Right lobe of liver (tissue), 6 donors: ENCODE measurements around the gene CIAO3. TPM values are rescaled to one million over a fixed set of nuclear protein-coding genes. Genes with fewer than 3 reads are reported as not detected.

ENCODE experiments used
- ATAC-seq, 4 donors: fragments of 200-7000 bp; cut with Tn5 transposase; one replicate each; pipeline ENCODE4 v1.9.1; 2020; ENCODE audit warnings: mild to moderate bottlenecking in 4 of 4, moderate library complexity in 4 of 4
- DNase-seq, 3 donors: peaks; one replicate each; pipeline ENCODE4 v3.0.0-alpha.2; 2020
- H3K27ac ChIP-seq, 3 donors: fragments of 200-600 bp; one replicate each; pipeline ENCODE4 v1.8.0; 2022
- H3K27me3 ChIP-seq, 2 donors: fragments of 200-600 bp; one replicate each; pipeline ENCODE4 v1.8.0; 2022
- H3K36me3 ChIP-seq, 4 donors: fragments of 200-600 bp; sonication (generic) in 1 of 4; one replicate each; pipeline versions ENCODE4 v1.5.1 to v1.8.0; 2017 to 2022; ENCODE audit warnings: control low read depth in 1 of 4
- H3K4me1 ChIP-seq, 4 donors: fragments of 200-600 bp; sonication (generic) in 1 of 4; one replicate each; pipeline versions ENCODE4 v1.5.1 to v1.8.0; 2017 to 2022; ENCODE audit warnings: control low read depth in 1 of 4
- H3K4me3 ChIP-seq, 3 donors: fragments of 200-600 bp; one replicate each; pipeline ENCODE4 v1.8.0; 2022
- H3K9me3 ChIP-seq, 4 donors: fragments of 200-600 bp; sonication (generic) in 1 of 4; one replicate each; pipeline versions ENCODE4 v1.5.1 to v1.8.0; 2017 to 2022; ENCODE audit warnings: control low read depth in 1 of 4
- POLR2A ChIP-seq: fragments of 450-650 bp; IDR thresholded peaks from one replicate; pipeline ENCODE4 v1.6.1; 2017; ENCODE audit warnings: antibody characterized with exemption, mild to moderate bottlenecking
- WGBS: methylation state at CpG from one replicate; pipeline ENCODE4 v1.1.6; 2018; ENCODE audit warnings: low coverage, low lambda C conversion rate; ENCODE audit not compliant: insufficient coverage; ENCODE audit errors: missing lambda C conversion rate; 5-methylcytosine and 5-hydroxymethylcytosine counted together
- intact Hi-C, 2 donors: fragments of 100-400 bp; cut with DNase I; formaldehyde crosslinking; loops; one replicate each; pipeline versions ENCODE4 v1.11.2 to v1.14.1; 2022
- total RNA-seq, 6 experiments: library from RNA; depleted of rRNA in 2 of 6; stranded (reverse); fragments of >200 nt in 2 of 6; fragmentation: NEBNext Ultra II Directional in 3 of 6; extraction: Animal tissue kit (Norgen Biotek cat#: 25700) in 3 of 6; gene quantifications; one replicate each; pipeline versions ENCODE4 v1.1.0 to v1.2.4, GENCODE V29; 2016 to 2023
- TF ChIP-seq, protein P1 (sequence below), 4 donors: fragments of 200-600 bp in 3 of 4; fragments of 450-650 bp in 1 of 4; IDR thresholded peaks; one replicate each; pipeline versions ENCODE4 v1.5.1 to v1.8.0; 2016 to 2022; ENCODE audit warnings: antibody characterized with exemption in 4 of 4, mild to moderate bottlenecking in 2 of 4
- donor health status: DM: no; HTN: yes; CAD: no.
- donor health status: DM: no; HTN: no; CAD: no.
- donor health status: DM: no; HTN: no; CAD: no.
- donor health status: DM: no; HTN: yes; CAD: no.
- donor health status: DM: no; HTN: yes; CAD: no.

CIAO3 gene
- total RNA-seq, 6 experiments from 2014 or later = 11.9 to 26.1 (median 17.3) TPM

DNA sequence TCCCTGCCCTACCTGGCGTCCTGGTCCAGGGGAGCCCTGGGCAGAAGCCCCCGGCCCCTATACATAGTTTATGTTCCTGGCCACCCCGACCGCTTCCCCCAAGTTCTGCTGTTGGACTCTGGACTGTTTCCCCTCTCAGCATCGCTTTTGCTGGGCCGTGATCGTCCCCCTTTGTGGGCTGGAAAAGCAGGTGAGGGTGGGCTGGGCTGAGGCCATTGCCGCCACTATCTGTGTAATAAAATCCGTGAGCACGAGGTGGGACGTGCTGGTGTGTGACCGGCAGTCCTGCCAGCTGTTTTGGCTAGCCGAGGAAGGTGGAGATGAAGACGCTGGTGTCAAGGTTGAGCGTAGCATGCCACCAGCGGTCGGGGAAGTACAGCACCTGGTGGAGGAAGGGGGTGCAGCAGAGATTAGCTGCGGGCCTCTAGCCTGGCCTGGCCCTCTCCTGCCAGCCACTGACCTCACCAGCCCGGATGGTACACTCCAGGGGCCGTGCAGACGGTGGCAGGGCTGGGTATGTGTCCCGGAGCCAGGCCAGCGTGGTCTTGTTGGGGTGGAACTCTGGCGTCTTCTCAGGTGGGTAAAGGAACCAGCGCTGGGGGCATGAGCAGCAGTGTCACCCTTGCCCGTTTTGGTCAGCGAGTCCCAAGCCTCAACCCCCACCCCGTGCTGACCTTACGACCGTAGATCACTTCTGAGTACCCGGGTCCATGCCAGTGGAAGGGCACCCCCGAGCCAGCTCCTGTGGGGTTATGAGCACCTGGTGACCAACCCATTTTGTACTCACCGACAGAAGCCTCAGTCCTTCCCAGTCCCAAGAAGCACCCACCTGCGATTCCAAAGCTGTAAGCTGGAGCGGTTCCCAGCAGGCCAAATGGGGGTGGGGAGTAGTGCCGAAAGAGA, 58.1 kb downstream of the CIAO3 start:
- peaks cover 0 to 41% (median 13%) of the 10 kb centered on the region in 4 donors for H3K4me1 ChIP-seq
- peak overlapping the region in 1 of 3 donors; percentile 84 for H3K4me3 ChIP-seq
- H3K27ac ChIP-seq = no peak overlapping the region
- ATAC-seq = no peak
- peaks cover 0 to 21% (median 7%) of the 10 kb centered on the region in 4 donors for H3K36me3 ChIP-seq
- H3K9me3 ChIP-seq = no peaks in the 10 kb centered on the region
- no peaks in the 10 kb centered on the region for H3K27me3 ChIP-seq
- intact Hi-C loops = no loop called here
- DNase-seq = peak in 1 of 3 donors; percentile 56
- WGBS = 59% methylated on average over 13 of the region's 36 CpGs
- TF ChIP-seq POLR2A = no peak

GRCh38 chr16:681746-682427, 58.9 kb downstream of the CIAO3 start:
- Histone ChIP-seq H3K4me1 (peaks cover 0 to 41% (median 13%) of the 10 kb centered on the region in 4 donors), H3K36me3 (peaks cover 0 to 20% (median 7%) of the 10 kb centered on the region in 4 donors), H3K4me3 (peak overlapping the region in 2 of 3 donors; percentile 62 to 77), H3K27me3 (no peaks in the 10 kb centered on the region), H3K27ac (no peak overlapping the region), H3K9me3 (no peaks in the 10 kb centered on the region)
- WGBS = 42% methylated on average over 8 of the region's 28 CpGs
- DNase-seq (no peak), ATAC-seq (no peak)
- TF ChIP-seq, protein P1, sequence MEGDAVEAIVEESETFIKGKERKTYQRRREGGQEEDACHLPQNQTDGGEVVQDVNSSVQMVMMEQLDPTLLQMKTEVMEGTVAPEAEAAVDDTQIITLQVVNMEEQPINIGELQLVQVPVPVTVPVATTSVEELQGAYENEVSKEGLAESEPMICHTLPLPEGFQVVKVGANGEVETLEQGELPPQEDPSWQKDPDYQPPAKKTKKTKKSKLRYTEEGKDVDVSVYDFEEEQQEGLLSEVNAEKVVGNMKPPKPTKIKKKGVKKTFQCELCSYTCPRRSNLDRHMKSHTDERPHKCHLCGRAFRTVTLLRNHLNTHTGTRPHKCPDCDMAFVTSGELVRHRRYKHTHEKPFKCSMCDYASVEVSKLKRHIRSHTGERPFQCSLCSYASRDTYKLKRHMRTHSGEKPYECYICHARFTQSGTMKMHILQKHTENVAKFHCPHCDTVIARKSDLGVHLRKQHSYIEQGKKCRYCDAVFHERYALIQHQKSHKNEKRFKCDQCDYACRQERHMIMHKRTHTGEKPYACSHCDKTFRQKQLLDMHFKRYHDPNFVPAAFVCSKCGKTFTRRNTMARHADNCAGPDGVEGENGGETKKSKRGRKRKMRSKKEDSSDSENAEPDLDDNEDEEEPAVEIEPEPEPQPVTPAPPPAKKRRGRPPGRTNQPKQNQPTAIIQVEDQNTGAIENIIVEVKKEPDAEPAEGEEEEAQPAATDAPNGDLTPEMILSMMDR (IDR thresholded peaks at IDR 0.05) = no peak
- TF ChIP-seq POLR2A = no peak
- intact Hi-C loops = no loop called here

- Histone ChIP-seq H3K36me3 (peaks cover 0 to 14% (median 7%) of the 10 kb centered on the region in 4 donors), H3K4me3 (peak overlapping the region; percentile 62 to 77 (median 67)), H3K27me3 (no peaks in the 10 kb centered on the region), H3K27ac (peak overlapping the region in 2 of 3 donors; percentile 71 to 86), H3K9me3 (no peaks in the 10 kb centered on the region), H3K4me1 (peaks cover 0 to 41% (median 13%) of the 10 kb centered on the region in 4 donors)
- ATAC-seq (no peak), DNase-seq (peak in 2 of 3 donors; percentile 75 to 76)
- 30% methylated on average over 16 of the region's 44 CpGs for whole genome bisulfite sequencing
- intact Hi-C loops = no loop called here
- TF ChIP-seq, protein P1 (IDR thresholded peaks at IDR 0.05) = peak in 1 of 4 donors; percentile 19
- no peak for TF ChIP-seq POLR2A
Observed at GRCh38 chr16:680967-681745, 59.6 kb downstream of the CIAO3 start.

- ATAC-seq = no peak
- no peaks in the 10 kb centered on the region for H3K27me3 ChIP-seq
- intact Hi-C loops = no loop called here
- H3K27ac ChIP-seq = peak overlapping the region; percentile 71 to 86 (median 75)
- no peak for DNase-seq
- peaks cover 0 to 41% (median 13%) of the 10 kb centered on the region in 4 donors for H3K4me1 ChIP-seq
- TF ChIP-seq, protein P1 (IDR thresholded peaks at IDR 0.05) = no peak
- TF ChIP-seq POLR2A = no peak
- WGBS = no CpG with 5 or more reads among the region's 38 CpGs
- H3K4me3 ChIP-seq = peak overlapping the region; percentile 62 to 77 (median 67)
- H3K36me3 ChIP-seq = peaks cover 0 to 14% (median 7%) of the 10 kb centered on the region in 4 donors
- H3K9me3 ChIP-seq = no peaks in the 10 kb centered on the region
Observed at GRCh38 chr16:680625-680945, 60.2 kb downstream of the CIAO3 start.
